NCI-H345 treated with DMSO at 0.1 percent for 48 hours (cell line): ENCODE results near the gene GPNMB.
"Not testable (repeated sequence)": the region's sequence is repeated elsewhere in the genome, so short reads cannot be mapped to it uniquely, and the experiment has no call there.

Experiments used
- DNase-seq: peaks from one replicate; lab custom pipeline; 2025; ENCODE audit not compliant: unreplicated experiment; lab: John Stamatoyannopoulos, UW

GPNMB gene

DNA sequence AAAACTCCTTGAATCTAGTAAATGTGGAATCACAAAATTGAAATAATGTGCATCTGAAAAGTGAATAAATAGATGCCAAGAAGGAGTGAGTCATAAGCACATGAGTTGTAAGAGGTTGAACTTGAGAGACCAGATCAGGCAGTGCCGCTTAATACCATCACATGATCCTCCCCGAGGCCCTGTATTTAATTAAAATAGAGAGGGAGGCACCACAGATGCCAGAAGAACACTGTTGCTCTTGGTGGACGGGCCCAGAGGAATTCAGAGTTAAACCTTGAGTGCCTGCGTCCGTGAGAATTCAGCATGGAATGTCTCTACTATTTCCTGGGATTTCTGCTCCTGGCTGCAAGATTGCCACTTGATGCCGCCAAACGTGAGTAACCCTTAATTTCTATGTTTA lies at the start of gene GPNMB:
Gene GPNMB (plus strand): TSS at position 221 of the 400 bp plus-strand sequence. CDS start 83 bp downstream, at position 304.
- no peak for DNase-seq

DNA sequence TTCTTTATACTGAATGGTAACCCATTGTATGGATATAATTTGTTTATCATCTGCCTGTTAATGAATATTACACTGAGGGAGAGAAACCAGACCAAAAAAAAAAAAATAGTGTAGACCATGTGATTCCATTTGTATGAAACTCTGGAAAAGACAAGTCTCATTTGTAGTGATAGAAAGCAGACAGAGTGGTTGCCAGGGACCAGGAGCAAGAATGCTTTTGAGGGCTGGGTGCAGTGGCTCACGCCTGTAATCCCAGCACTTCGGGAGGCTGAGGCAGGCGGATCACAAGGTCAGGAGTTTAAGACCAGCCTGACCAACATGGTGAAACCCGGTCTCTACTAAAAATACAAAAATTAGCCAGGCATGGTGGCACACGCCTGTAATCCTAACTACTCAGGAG lies 48.8 kb upstream of the GPNMB start:
- not testable (repeated sequence) for DNase-seq

DNA sequence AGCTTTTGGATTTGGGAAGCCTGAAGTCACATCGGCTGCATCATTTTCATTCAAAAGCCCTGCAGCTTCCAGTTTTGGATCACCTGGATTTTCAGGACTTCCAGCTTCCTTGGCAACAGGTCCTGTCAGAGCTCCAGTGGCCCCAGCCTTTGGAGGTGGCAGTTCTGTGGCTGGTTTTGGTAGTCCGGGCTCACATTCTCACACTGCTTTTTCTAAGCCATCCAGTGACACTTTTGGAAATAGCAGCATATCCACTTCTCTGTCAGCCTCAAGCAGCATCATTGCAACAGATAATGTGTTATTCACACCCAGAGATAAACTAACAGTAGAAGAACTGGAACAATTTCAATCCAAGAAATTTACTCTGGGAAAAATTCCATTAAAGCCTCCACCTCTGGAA lies 46.2 kb upstream of the GPNMB start:
- DNase-seq, result no peak

DNA sequence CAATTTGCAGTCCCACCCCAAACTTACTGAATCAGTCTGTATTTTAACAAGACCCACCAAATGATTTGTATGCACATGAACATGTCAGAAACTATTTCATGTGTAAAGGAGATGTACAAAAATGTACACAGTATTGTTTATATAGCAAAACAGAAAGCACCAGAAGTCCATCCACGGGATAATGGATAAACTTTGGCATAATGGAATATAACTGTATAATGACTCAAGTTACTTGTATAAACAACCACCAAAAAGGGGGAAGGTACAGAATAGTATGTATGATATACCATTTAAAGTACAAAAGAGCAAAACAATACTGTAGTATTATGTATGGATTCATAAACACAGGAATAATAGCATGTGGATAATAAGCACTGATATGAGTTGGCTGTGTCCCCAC lies 42.3 kb upstream of the GPNMB start:
- DNase-seq, result no peak

DNA sequence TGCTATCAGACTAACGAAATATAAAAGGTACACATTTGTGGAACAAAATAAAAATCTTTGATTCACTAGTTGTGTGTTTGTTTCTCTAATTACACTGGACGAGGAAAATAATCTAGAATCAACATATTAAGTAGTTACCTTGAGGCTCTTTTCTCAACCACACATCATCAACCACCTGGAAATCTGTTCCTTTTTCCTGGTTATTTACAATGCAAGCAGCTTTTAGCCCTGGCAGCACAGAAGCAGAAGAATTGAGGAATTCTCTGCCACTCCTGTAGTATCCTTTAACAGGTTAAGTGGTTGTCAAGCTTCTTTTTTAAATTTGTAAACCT lies 41.0 kb upstream of the GPNMB start:
- no peak for DNase-seq

DNA sequence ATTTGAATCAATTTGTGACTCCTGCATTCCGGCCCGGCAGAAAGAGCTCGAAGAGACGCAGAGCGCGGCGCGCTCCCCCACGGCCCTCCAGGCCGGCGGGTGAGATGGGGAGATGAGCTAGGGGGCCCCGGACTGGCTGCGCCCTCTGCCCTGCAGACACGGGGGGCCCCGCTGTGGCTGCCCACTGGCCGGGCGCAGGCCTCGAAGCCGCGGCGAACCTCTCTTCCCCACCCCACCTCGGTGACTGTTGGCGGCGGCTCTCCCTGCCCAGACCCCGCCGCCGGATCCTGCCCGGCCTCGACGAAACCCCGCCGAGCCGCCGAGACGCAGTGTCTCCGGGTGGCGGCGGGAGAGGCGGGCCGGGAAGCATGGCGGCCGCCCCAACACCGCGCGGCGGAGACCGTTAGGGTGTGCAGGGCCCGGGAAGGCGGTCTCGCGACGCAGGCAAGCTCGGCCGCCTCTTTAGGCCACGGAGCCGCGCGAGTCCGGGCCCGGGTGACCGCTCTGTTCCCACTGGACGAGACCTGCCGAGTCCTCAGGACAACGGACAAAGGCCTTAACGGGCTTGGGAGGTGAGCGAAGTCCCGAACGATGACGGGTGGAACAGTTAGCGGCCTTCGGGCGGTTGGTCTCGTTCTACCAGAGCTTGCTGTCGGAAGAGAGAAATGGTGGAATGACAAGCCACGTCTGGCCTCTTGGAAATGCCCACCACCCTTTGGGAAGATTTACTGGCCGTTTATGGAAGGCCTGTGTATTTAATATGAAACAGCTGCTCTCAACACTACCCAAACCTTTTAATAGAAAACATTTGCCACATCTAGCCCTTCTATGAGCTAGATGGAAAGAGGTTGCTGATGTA lies 40.4 kb upstream of the GPNMB start:
- DNase-seq, result no peak

DNA sequence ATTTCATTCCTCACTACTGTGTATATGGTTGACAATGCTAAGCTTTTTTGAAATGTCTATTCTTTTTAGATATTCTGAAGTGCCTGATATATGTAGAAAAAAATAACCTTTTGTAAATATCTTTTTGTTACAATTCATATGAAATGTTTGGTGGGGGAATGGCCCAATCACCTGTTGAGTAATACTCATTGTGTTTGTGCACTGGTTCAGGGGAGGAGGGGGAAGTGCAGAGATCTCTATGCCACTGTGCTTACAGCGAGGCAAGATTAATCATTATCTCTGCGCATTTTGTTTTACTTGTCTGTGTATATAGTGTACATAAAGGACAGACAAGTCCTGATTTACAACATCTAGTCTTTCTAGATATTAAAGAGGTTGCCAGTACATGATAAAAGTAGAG lies 39.6 kb upstream of the GPNMB start:
- DNase-seq, result no peak

DNA sequence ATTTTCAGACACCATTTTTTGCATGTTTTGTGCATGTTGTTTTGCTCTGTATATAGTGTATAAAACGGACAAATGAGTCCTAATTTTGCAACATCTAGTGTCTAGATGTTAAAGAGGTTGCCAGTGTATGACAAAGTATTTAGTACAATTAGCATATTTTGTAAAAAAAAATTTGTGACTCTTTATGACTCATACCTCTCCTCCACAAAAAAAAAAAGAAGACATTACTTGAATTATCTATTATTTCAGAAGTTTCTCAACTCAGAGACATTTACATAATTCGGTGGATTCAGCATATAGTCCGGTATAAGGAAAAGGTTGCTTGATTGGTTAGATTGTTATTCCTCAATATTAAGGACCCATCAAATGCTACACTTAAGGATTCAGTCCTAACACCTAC lies 38.7 kb upstream of the GPNMB start:
- no peak for DNase-seq

DNA sequence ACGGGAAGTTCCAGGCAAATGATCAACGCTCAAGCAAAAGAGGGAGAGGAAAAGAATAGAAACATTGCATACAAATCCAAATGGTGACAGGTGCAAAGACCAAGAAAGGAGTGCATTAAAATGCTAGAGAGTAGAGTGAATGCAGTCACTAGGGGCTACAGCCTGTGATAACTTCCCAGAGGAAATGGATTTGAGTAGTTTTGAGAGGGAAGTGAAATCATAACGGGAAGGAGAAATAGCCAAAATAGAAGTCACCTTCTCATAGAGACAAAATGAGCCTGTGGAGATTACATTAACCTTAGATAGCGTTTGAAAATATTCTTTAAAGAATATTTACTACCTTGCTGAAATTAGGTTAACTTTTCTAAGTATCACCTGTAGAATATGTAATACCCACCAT lies 38.3 kb upstream of the GPNMB start:
- no peak for DNase-seq

DNA sequence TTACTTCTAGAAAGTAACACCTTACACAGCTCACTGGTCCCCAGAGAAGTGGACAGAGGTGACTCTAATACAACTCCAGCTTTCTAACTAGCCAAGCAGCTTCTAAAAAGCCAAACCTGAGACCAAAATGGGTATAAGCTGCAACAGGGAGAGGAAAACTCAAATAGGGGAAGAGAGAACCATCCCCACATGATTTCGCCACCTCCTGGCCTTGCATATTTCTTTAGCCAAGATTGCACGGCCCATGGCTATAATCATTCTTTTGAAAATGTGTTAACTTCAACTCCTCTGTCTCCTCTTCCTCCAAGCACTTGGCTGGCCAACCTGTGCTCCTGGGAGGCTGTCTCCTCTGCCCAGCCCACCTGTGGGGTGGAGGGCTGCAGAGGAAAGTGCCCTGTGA lies 36.1 kb upstream of the GPNMB start:
- no peak for DNase-seq

DNA sequence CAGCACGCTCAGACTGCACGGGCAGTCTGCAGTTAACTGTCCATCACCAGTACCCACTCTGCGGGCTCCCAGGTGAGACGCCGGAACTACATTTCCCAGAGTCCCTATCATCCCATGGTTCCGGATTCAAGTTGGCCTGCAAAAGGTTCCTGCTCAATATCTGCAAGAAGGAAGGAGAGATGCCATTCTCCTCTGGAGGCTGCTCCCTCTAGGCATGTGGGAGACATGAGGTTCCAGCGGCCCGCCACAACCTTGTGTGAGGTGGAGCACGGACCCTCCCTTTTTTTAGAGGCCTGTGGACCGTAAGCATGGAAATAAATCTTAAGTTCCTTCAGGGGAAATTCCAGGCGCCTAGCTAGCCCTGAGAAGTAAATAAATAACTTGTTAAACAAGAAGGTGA lies 35.0 kb upstream of the GPNMB start:
- DNase-seq, result no peak

DNA sequence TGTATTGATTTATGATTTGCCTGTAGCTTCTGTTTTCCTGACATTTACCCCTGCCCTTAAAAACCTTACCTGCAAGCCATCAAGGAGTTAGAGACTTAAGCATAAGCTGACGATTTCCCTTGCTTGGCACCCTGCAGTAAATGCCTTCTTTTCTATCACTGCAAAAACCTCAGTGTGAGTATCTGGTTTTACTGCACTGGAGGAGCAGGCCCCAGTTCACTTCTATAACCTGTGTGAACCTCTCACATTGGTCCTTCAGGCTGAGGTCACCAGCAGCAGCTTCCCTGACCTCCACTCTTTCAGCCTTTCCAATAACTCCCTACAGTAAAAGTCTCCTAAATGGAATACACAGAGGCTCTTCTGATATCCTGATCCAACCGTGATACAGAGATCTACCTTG lies 34.2 kb upstream of the GPNMB start:
- no peak for DNase-seq

DNA sequence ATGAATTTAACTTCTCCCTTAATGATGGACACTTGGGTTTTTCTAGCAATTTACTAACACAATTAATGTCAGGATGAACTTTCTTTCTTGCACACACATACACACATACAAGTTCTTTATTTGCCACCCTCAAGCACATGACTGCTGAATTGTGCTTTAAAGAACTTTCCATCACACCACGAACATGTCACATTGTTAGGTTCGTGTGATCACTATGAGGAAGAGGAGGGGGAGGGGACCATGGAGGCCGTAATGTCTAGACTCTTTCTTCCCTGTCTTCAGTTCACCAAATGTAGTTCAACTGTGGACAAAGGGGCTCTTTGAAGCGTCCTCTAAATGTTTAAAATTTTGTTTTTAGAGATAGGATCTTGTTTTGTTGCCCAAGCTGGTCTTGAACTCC lies 33.7 kb upstream of the GPNMB start:
- DNase-seq, result no peak

DNA sequence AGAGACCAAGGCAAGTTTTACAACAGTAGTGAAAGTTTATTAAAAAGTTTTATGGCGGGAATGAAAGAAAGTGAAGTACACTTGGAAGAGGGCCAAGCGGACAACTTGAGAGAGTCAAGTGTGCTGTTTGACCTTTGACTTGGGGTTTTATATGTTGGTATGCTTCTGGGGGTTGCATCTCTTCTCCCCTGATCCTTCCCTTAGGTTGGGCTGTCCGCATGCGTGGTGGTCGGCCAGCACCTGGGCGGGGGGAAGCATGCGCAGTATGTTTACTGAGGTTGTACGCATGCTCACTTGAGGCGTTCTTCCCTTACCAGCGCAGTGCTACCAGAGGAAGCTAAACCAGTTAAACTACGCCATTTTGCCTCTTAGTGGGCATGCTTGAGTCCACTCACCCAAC lies 32.8 kb upstream of the GPNMB start:
- no peak for DNase-seq

DNA sequence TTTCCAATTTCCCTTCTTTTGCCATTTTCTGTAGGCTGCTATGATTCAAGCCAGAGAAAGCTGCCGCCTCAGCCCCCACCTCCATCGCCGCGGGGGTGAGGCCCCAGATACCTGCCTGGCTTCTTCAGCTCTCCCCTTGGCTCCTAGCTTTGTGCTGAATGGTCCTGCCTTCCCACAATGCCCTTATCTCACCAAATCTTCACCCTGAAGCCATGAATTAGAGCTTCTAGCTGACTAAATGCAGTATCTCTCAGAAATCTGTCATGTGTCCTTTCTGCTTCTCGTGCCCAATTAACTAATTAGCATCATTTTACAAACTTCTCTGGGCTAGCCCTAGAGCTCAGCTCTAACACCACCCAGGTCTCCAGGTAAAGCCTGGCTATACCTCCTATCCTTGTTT lies 32.2 kb upstream of the GPNMB start:
- no peak for DNase-seq

DNA sequence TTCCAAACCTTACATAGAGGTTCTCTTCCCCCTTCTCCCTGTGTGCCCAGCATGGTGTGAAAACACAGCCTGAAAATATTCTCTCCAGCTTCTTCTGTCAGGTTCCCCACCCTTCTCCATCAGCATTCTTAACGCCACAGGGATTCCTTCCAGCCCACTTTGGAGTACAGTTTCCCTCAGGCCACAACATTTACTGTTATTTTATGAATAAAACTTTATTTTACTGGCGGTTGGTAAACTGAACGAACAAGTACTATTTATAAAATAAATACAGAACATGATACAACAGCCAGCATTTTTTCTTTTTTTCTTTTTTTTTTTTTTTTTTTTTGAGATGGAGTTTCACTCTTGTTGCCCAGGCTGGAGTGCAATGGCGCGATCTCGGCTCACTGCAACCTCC lies 31.6 kb upstream of the GPNMB start:
- no peak for DNase-seq

DNA sequence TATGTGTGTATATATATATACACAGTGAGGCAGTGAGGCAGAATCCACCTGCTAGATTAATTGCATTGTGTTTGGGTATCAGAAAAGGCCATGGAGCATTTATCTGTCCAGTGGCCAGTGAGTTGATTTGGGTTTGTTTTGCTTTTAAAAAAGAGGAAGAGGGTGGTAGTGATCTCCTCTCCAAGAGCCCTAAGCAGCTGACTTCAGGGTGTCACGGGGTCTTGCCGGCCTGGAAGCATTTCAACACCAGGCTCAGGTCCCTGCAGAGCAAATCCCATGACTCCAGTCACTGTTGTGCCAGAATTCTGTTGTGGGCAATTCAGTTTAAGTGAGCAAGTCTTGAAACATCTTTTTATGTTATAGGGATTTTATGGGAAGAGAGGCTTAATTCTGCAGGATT lies 30.6 kb upstream of the GPNMB start:
- no peak for DNase-seq

DNA sequence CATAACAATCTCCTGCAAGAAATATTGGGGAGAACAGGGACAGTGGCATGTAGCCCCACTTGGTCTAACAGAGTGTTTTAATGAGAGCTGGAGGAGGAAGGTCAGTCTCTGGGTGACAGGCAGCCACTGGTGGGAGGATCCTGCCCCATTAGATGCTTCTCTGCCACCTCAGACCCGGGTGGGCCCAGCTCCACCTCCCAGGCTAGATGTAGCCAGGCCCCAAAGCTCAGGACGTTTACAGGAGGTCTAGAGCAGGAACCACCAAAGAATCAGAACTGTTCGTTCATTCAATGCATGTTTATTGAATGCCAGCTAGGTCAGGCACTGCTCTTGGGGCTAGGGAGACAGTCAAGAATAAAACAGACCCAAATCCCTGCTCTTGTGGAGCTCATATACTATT lies 28.4 kb upstream of the GPNMB start:
- no peak for DNase-seq

DNA sequence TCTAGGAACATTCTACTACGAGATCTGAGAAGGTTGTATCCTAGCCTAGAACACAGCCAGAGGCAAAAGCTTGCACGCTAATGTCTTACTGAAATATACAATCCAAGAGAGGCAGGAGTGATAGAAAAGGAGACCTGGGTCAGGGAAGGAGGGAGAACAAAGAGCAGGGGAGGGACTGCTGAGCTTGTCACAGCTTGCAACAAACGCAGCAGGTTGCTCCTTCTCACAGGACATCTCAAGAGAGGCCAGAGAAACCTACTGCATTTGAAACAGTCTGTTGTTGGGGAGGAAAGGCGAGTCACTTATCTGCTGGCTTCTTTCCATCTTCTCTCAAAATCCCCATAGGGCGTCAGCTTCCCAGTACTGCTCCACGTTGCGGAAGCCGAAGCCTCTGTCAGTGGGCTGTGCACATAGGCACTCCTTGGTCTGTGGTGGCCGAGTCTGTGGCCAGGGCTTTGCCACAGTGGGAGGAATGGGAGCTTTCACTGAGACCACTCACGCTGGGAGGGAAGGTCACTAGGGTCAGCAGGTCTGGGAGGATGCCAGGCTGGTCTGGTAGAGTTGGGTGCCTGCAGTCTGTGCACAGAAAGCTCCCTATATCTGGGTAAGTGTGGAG lies 25.8 kb upstream of the GPNMB start:
- no peak for DNase-seq

DNA sequence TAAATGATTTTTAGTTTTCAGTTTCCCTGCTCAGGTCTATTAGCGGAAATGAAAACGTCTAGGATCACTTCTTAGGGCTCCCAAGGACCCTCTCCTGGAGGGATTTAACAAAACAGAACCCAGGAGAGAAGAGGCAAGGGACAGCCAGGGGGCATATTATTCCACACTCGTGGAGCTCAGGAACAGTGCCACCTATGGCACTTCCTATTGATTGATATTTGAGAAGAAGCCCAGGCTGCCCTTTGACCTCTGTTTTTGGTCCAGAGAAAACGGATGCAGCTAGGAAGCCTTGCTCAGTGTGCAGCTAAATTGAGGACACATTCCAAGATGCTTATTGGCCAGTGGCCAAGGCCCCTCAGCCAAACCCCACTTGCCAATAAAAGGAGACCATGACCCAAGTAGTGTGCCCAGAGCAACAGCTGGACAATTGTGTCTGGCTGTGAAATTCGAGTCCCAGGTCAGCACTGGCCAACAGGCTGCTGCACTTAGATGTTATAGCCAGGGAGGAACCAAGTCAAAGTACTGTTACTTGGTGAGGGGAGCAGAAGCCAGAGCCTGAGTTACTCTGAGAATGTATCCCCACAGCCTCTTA lies 24.0 kb upstream of the GPNMB start:
- no peak for DNase-seq

DNA sequence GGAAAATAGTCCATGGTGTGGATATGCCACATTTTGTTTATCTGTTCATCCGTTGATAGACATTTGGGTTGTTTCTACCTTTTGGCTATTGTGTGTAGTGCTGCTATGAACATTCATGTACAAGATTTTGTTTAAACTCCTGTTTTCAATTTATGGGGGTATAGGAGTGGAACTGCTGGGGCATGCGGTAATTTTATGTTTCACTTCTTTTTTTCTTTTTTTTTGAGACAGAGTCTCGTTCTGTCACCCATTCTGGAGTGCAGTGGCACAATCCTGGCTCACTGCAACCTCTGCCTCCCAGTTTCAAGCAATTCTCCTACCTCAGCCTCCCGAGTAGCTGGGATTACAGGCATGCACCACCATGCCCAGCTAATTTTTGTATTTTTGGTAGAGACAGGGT lies 22.2 kb upstream of the GPNMB start:
- DNase-seq, result not testable (repeated sequence)

DNA sequence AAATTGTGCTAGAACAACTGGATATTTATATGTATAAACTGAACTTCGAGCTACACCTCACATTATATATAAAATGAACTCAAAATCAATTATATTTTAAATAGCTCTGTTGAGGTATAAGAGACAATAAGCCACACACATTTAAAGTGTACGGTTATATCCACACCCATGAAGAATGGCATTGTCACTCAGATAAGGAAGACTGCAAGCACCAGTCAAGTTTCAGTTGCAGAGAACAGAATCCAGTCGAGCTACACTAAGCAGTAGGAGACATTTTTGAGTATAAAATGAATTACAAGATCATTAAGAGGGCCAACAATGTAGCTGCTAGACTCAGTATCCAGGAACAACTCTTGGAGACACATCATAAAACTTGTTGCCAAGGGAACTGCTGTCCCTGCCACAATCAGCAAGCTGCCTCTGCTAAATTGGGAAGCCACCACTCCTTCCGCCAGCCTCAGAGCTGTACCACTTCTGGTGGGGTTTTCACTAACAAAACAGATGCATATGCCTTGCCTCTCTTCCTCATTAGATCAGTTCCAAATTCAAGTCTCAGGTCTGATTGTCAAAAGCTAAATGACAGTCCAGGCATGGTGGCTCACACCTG lies 19.6 kb upstream of the GPNMB start:
- no peak for DNase-seq
